Gastroesophageal sphincter (tissue), 3 donors: ENCODE data around the gene CHML.

Source experiments
- POLR2A ChIP-seq, 2 donors: fragments of 450-650 bp; IDR thresholded peaks; one replicate each; pipeline ENCODE4 v1.6.1; 2017; ENCODE audit warnings: antibody characterized with exemption in 2 of 2, mild to moderate bottlenecking in 2 of 2, moderate library complexity in 1 of 2
- POLR2AphosphoS5 ChIP-seq: sonication (generic); formaldehyde crosslinking; IDR thresholded peaks from one replicate; pipeline ENCODE4 v1.6.1; 2017; ENCODE audit warnings: antibody characterized with exemption
- TF ChIP-seq, protein P1 (sequence below), 4 experiments: fragments of 200-600 bp in 2 of 4; fragments of 450-650 bp in 2 of 4; sonication (generic) in 1 of 4; IDR thresholded peaks; one replicate each; pipeline ENCODE4 v1.5.1; 2017 to 2019; ENCODE audit warnings: antibody characterized with exemption in 4 of 4, mild to moderate bottlenecking in 2 of 4, moderate library complexity in 2 of 4

DNA sequence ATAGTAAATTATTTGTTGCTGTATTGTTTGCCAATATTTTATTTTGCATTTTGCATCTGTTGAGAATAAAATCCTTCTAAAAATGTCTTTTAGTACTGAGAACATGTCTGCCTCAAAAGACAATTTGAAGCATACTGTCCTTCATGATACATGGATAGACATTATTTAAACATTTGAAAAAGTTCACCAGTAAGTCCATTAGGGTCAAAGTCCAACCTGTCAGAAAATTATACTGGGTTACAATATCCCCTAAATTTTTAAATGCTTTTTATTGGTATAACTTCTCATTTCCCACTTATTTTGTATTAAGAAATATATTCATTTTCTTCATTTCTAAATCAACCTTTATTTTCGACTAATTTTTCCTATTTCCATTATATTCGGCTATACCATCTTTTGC is 9.3 kb downstream of the CHML start:
- TF ChIP-seq POLR2AphosphoS5 (no peak), POLR2A (IDR thresholded peaks at IDR 0.05) (no peak)
- TF ChIP-seq, protein P1, sequence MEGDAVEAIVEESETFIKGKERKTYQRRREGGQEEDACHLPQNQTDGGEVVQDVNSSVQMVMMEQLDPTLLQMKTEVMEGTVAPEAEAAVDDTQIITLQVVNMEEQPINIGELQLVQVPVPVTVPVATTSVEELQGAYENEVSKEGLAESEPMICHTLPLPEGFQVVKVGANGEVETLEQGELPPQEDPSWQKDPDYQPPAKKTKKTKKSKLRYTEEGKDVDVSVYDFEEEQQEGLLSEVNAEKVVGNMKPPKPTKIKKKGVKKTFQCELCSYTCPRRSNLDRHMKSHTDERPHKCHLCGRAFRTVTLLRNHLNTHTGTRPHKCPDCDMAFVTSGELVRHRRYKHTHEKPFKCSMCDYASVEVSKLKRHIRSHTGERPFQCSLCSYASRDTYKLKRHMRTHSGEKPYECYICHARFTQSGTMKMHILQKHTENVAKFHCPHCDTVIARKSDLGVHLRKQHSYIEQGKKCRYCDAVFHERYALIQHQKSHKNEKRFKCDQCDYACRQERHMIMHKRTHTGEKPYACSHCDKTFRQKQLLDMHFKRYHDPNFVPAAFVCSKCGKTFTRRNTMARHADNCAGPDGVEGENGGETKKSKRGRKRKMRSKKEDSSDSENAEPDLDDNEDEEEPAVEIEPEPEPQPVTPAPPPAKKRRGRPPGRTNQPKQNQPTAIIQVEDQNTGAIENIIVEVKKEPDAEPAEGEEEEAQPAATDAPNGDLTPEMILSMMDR (IDR thresholded peaks at IDR 0.05): no peak
